Dermis blood vessel endothelial cell (primary cell): ENCODE results near the gene SPATA2L. TPM values are rescaled to one million over a fixed set of nuclear protein-coding genes. Genes with fewer than 3 reads are reported as not detected.

Experiments used
- DNase-seq: peaks from one replicate; pipeline ENCODE4 v3.0.0; 2010
- total RNA-seq: library from RNA; depleted of rRNA; stranded (reverse); fragments of >200 nt; gene quantifications from 2 replicates; pipeline ENCODE4 v1.2.3, GENCODE V29; 2014

The SPATA2L gene
- total RNA-seq = 19.1 and 36.6 TPM in 2 replicates

- peak; percentile 81 for DNase-seq
These were observed at the start of gene SPATA2L for GRCh38 chr16:89701425-89702406. SPATA2L (minus strand) TSS chr16:89701705; CDS start chr16:89701232, 473 bp downstream.

- no peak for DNase-seq
These were observed 48.1 kb upstream of the SPATA2L start for GRCh38 chr16:89749637-89750036.

- no peak for DNase-seq
These were observed 47.4 kb upstream of the SPATA2L start for GRCh38 chr16:89748921-89749320.

- no peak for DNase-seq
These were observed 46.6 kb upstream of the SPATA2L start for GRCh38 chr16:89748076-89748475.

- no peak for DNase-seq
These were observed 44.5 kb upstream of the SPATA2L start for GRCh38 chr16:89746043-89746442.

GRCh38 chr16:89744813-89745212 lies 43.3 kb upstream of the SPATA2L start:
- DNase-seq = no peak

GRCh38 chr16:89742948-89743347 lies 41.4 kb upstream of the SPATA2L start:
- DNase-seq = no peak

- no peak for DNase-seq
These were observed 40.0 kb upstream of the SPATA2L start for GRCh38 chr16:89741342-89742014.

- DNase-seq = no peak
These were observed 37.9 kb upstream of the SPATA2L start for GRCh38 chr16:89739383-89739782.

GRCh38 chr16:89738538-89739317 lies 37.2 kb upstream of the SPATA2L start:
- DNase-seq = no peak

- no peak for DNase-seq
These were observed 36.5 kb upstream of the SPATA2L start for GRCh38 chr16:89738072-89738377.

GRCh38 chr16:89737341-89738071 lies 36.0 kb upstream of the SPATA2L start:
- no peak for DNase-seq

- DNase-seq = no peak
These were observed 35.0 kb upstream of the SPATA2L start for GRCh38 chr16:89736554-89736953.

GRCh38 chr16:89733792-89734191 lies 32.3 kb upstream of the SPATA2L start:
- DNase-seq = no peak

- DNase-seq = no peak
These were observed 31.8 kb upstream of the SPATA2L start for GRCh38 chr16:89733322-89733721.

- DNase-seq = no peak
These were observed 31.4 kb upstream of the SPATA2L start for GRCh38 chr16:89732918-89733242.

- DNase-seq = no peak
These were observed 30.8 kb upstream of the SPATA2L start for GRCh38 chr16:89732142-89732917.

GRCh38 chr16:89730610-89731234 lies 29.2 kb upstream of the SPATA2L start:
- DNase-seq = no peak

GRCh38 chr16:89729863-89730593 lies 28.5 kb upstream of the SPATA2L start:
- DNase-seq = no peak

- no peak for DNase-seq
These were observed 27.8 kb upstream of the SPATA2L start for GRCh38 chr16:89729293-89729692.
